HK-2 (cell line): ENCODE results near the gene CAVIN1.
"Not testable (repeated sequence)": the region's sequence is repeated elsewhere in the genome, so short reads cannot be mapped to it uniquely, and the experiment has no call there.

ENCODE experiments used
- DNase-seq: peaks from one replicate; pipeline ENCODE4 v3.0.0-alpha.2; 2018; ENCODE audit not compliant: unreplicated experiment

Gene CAVIN1

GRCh38 chr17:42378959-42379594 lies 44.0 kb downstream of the CAVIN1 start:
- DNase-seq: no peak

GRCh38 chr17:42378359-42378958 lies 44.6 kb downstream of the CAVIN1 start:
- no peak for DNase-seq

GRCh38 chr17:42373896-42374295 lies 49.2 kb downstream of the CAVIN1 start:
- DNase-seq: no peak

GRCh38 chr17:42372142-42372541 lies 50.9 kb downstream of the CAVIN1 start:
- no peak for DNase-seq

- not testable (repeated sequence) for DNase-seq
Measured at GRCh38 chr17:42368797-42369561, 54.1 kb downstream of the CAVIN1 start.

- not testable (repeated sequence) for DNase-seq
Measured at GRCh38 chr17:42368310-42368709, 54.7 kb downstream of the CAVIN1 start.

- DNase-seq: not testable (repeated sequence)
Measured at GRCh38 chr17:42366176-42367023, 56.7 kb downstream of the CAVIN1 start.

- peak; percentile 39 for DNase-seq
Measured at GRCh38 chr17:42365136-42365535, 57.9 kb downstream of the CAVIN1 start.

GRCh38 chr17:42363767-42364585 lies 59.1 kb downstream of the CAVIN1 start:
- no peak for DNase-seq

GRCh38 chr17:42363231-42363630 lies 59.8 kb downstream of the CAVIN1 start:
- DNase-seq: no peak

- DNase-seq: no peak
Measured at GRCh38 chr17:42362245-42362961, 60.7 kb downstream of the CAVIN1 start.

- no peak for DNase-seq
Measured at GRCh38 chr17:42361781-42362186, 61.3 kb downstream of the CAVIN1 start.

- DNase-seq: not testable (repeated sequence)
Measured at GRCh38 chr17:42360388-42360787, 62.7 kb downstream of the CAVIN1 start.

- no peak for DNase-seq
Measured at GRCh38 chr17:42359133-42359532, 63.9 kb downstream of the CAVIN1 start.

GRCh38 chr17:42358434-42358833 lies 64.6 kb downstream of the CAVIN1 start:
- no peak for DNase-seq

GRCh38 chr17:42354956-42355843 lies 67.9 kb downstream of the CAVIN1 start:
- no peak for DNase-seq
